Trophoblast cell (in vitro differentiated cells and primary cell): Measurements from ENCODE around the gene ZBTB7C.

Experiments used
- DNase-seq, 2 donors: peaks; one replicate each; pipeline ENCODE4 v3.0.0-alpha.2; 2016
- H2AFZ ChIP-seq: 2 replicates; pipeline ENCODE4 v1.6.1; 2013; ENCODE audit warnings: low read length, moderate library complexity, mild to moderate bottlenecking; ENCODE audit not compliant: insufficient read depth, poor library complexity
- H2AK5ac ChIP-seq: 2 replicates; pipeline ENCODE4 v1.6.1; 2013; ENCODE audit warnings: mild to moderate bottlenecking, low read length
- H2BK120ac ChIP-seq: 2 replicates; pipeline ENCODE4 v1.6.1; 2013; ENCODE audit warnings: low read length, mild to moderate bottlenecking, moderate library complexity; ENCODE audit not compliant: insufficient read depth, poor library complexity
- H2BK12ac ChIP-seq: 2 replicates; pipeline ENCODE4 v1.6.1; 2013; ENCODE audit warnings: mild to moderate bottlenecking, low read length, moderate library complexity
- H2BK5ac ChIP-seq: 2 replicates; pipeline ENCODE4 v1.6.1; 2013; ENCODE audit warnings: low read length, low read depth, moderate library complexity, mild to moderate bottlenecking; ENCODE audit not compliant: poor library complexity
- H3K14ac ChIP-seq: 2 replicates; pipeline ENCODE4 v1.6.1; 2013; ENCODE audit warnings: mild to moderate bottlenecking, low read length
- H3K18ac ChIP-seq: 2 replicates; pipeline ENCODE4 v1.6.1; 2013; ENCODE audit warnings: mild to moderate bottlenecking, low read length
- H3K23ac ChIP-seq: 2 replicates; pipeline ENCODE4 v1.6.1; 2013; ENCODE audit warnings: low read length
- H3K27ac ChIP-seq: 2 replicates; pipeline ENCODE4 v1.5.1; 2013; ENCODE audit warnings: low read depth, mild to moderate bottlenecking, inconsistent platforms, low read length, moderate library complexity
- H3K27me3 ChIP-seq: 2 replicates; pipeline ENCODE4 v1.6.1; 2013; ENCODE audit warnings: inconsistent platforms, mild to moderate bottlenecking, low read length, moderate library complexity; ENCODE audit not compliant: insufficient read depth
- H3K36me3 ChIP-seq, 2 experiments: 1 replicate in 1 of 2; 2 replicates in 1 of 2; pipeline ENCODE4 v1.6.1; 2013; ENCODE audit warnings: low read length in 2 of 2, mild to moderate bottlenecking in 2 of 2, moderate library complexity in 1 of 2; ENCODE audit not compliant: insufficient read depth in 2 of 2, control insufficient read depth in 1 of 2
- H3K4ac ChIP-seq: 2 replicates; pipeline ENCODE4 v1.6.1; 2013; ENCODE audit warnings: low read depth, mild to moderate bottlenecking, low read length, moderate library complexity
- H3K4me1 ChIP-seq, 2 experiments: 1 replicate in 1 of 2; 2 replicates in 1 of 2; pipeline ENCODE4 v1.6.1; 2013; ENCODE audit warnings: low read length in 2 of 2, mild to moderate bottlenecking in 2 of 2, moderate library complexity in 1 of 2; ENCODE audit not compliant: insufficient read depth in 2 of 2, control insufficient read depth in 1 of 2
- H3K4me2 ChIP-seq: 2 replicates; pipeline ENCODE4 v1.6.1; 2013; ENCODE audit warnings: inconsistent platforms, mild to moderate bottlenecking, low read length, moderate library complexity
- H3K4me3 ChIP-seq: 2 replicates; pipeline ENCODE4 v1.5.1; 2013; ENCODE audit warnings: mild to moderate bottlenecking, low read depth, low read length, inconsistent platforms
- H3K79me1 ChIP-seq: one replicate; pipeline ENCODE4 v1.6.1; 2013; ENCODE audit warnings: low read length
- H3K79me2 ChIP-seq: 2 replicates; pipeline ENCODE4 v1.6.1; 2013; ENCODE audit warnings: low read length, mild to moderate bottlenecking; ENCODE audit not compliant: control insufficient read depth, insufficient read depth, poor library complexity
- H3K9ac ChIP-seq: 2 replicates; pipeline ENCODE4 v1.6.1; 2013; ENCODE audit warnings: mild to moderate bottlenecking, low read length
- H3K9me3 ChIP-seq: 2 replicates; pipeline ENCODE4 v1.6.1; 2013; ENCODE audit warnings: low read depth, mild to moderate bottlenecking, control low read depth, inconsistent platforms, low read length; ENCODE audit not compliant: insufficient read depth
- H4K12ac ChIP-seq: 2 replicates; pipeline ENCODE4 v1.6.1; 2013; ENCODE audit warnings: low read depth, mild to moderate bottlenecking, low read length, moderate library complexity
- H4K8ac ChIP-seq: 2 replicates; pipeline ENCODE4 v1.6.1; 2013; ENCODE audit warnings: low read depth, mild to moderate bottlenecking, low read length, moderate library complexity
- H4K91ac ChIP-seq: one replicate; pipeline ENCODE4 v1.6.1; 2013; ENCODE audit warnings: low read depth, mild to moderate bottlenecking, low read length, moderate library complexity
- WGBS: extraction: QIAGEN DNeasy Blood & Tissue Kit; methylation state at CpG from one replicate; pipeline ENCODE4 v1.1.7; 2013; ENCODE audit warnings: missing lambda C conversion rate; ENCODE audit not compliant: insufficient read length, insufficient coverage; ENCODE audit errors: extremely low coverage; 5-methylcytosine and 5-hydroxymethylcytosine counted together

The ZBTB7C gene

GRCh38 chr18:48019557-48020325, 389.4 kb downstream of the ZBTB7C start:
- H3K4me2 ChIP-seq: no peak overlapping the region
- H3K14ac ChIP-seq: no peak overlapping the region
- no peaks in the 10 kb centered on the region for H3K79me2 ChIP-seq
- no CpG with 5 or more reads among the region's 6 CpGs for WGBS
- peak overlapping the region; percentile 30 for H2AK5ac ChIP-seq
- peak overlapping the region; percentile 1 for H3K4me3 ChIP-seq
- H3K4ac ChIP-seq: no peak overlapping the region
- no peak for DNase-seq
- peaks cover 2% of the 10 kb centered on the region for H3K9me3 ChIP-seq
- H3K36me3 ChIP-seq: no peaks in the 10 kb centered on the region
- H2BK12ac ChIP-seq: no peak overlapping the region
- H3K27me3 ChIP-seq: no peaks in the 10 kb centered on the region
- H3K79me1 ChIP-seq: peaks cover 2% of the 10 kb centered on the region
- no peak overlapping the region for H3K27ac ChIP-seq
- no peak overlapping the region for H2BK5ac ChIP-seq
- no peak overlapping the region for H2BK120ac ChIP-seq
- no peak overlapping the region for H3K9ac ChIP-seq
- H4K91ac ChIP-seq: no peak overlapping the region
- H3K4me1 ChIP-seq: peaks cover 5 to 8% of the 10 kb centered on the region in 2 experiments
- no peak overlapping the region for H4K8ac ChIP-seq
- H3K23ac ChIP-seq: no peak overlapping the region
- H4K12ac ChIP-seq: no peak overlapping the region
- H3K18ac ChIP-seq: no peak overlapping the region
- no peak overlapping the region for H2AFZ ChIP-seq

GRCh38 chr18:48018851-48019250, 390.3 kb downstream of the ZBTB7C start:
- Histone ChIP-seq H2BK12ac (no peak overlapping the region), H3K27me3 (no peaks in the 10 kb centered on the region), H3K79me1 (peaks cover 2% of the 10 kb centered on the region), H4K91ac (no peak overlapping the region), H3K4me3 (no peak overlapping the region), H3K4me2 (no peak overlapping the region), H3K23ac (no peak overlapping the region), H4K8ac (no peak overlapping the region), H2BK5ac (no peak overlapping the region), H2AFZ (no peak overlapping the region), H2BK120ac (no peak overlapping the region), H3K27ac (no peak overlapping the region), H3K79me2 (no peaks in the 10 kb centered on the region), H3K36me3 (no peaks in the 10 kb centered on the region), H4K12ac (no peak overlapping the region), H2AK5ac (no peak overlapping the region), H3K4me1 (peaks cover 5 to 6% of the 10 kb centered on the region in 2 experiments), H3K4ac (no peak overlapping the region), H3K14ac (no peak overlapping the region), H3K18ac (no peak overlapping the region), H3K9ac (no peak overlapping the region), H3K9me3 (peaks cover 2% of the 10 kb centered on the region)
- no CpG with 5 or more reads among the region's 3 CpGs for WGBS
- no peak for DNase-seq

GRCh38 chr18:48017635-48018034, 391.5 kb downstream of the ZBTB7C start:
- no peak overlapping the region for H2BK120ac ChIP-seq
- H3K79me2 ChIP-seq: no peaks in the 10 kb centered on the region

GRCh38 chr18:48013162-48013561, 396.0 kb downstream of the ZBTB7C start:
- H3K9ac ChIP-seq: no peak overlapping the region
- no peak overlapping the region for H3K14ac ChIP-seq
- WGBS: no CpG with 5 or more reads among the region's 4 CpGs
- H3K18ac ChIP-seq: no peak overlapping the region
- H2AK5ac ChIP-seq: no peak overlapping the region
- no peak overlapping the region for H2BK120ac ChIP-seq
- H2BK12ac ChIP-seq: no peak overlapping the region
- H3K27me3 ChIP-seq: no peaks in the 10 kb centered on the region
- H3K4me1 ChIP-seq: peaks cover 0 to 6% of the 10 kb centered on the region in 2 experiments
- H4K91ac ChIP-seq: no peak overlapping the region
- no peak overlapping the region for H3K4me3 ChIP-seq
- no peak overlapping the region for H4K12ac ChIP-seq
- H3K27ac ChIP-seq: no peak overlapping the region
- no peak overlapping the region for H4K8ac ChIP-seq
- no peaks in the 10 kb centered on the region for H3K36me3 ChIP-seq
- no peak overlapping the region for H2BK5ac ChIP-seq
- no peak for DNase-seq
- H3K9me3 ChIP-seq: peaks cover 11% of the 10 kb centered on the region
- no peaks in the 10 kb centered on the region for H3K79me2 ChIP-seq
- no peak overlapping the region for H3K4me2 ChIP-seq
- no peak overlapping the region for H2AFZ ChIP-seq
- H3K4ac ChIP-seq: no peak overlapping the region
- no peak overlapping the region for H3K23ac ChIP-seq
- peaks cover 2% of the 10 kb centered on the region for H3K79me1 ChIP-seq

More at GRCh38 chr18:48017635-48018034, 391.5 kb downstream of the ZBTB7C start:
- peaks cover 2% of the 10 kb centered on the region for H3K79me1 ChIP-seq
- no peak overlapping the region for H2BK5ac ChIP-seq
- H4K91ac ChIP-seq: no peak overlapping the region
- H3K4me2 ChIP-seq: no peak overlapping the region
- H3K9me3 ChIP-seq: peaks cover 2% of the 10 kb centered on the region
- H2BK12ac ChIP-seq: no peak overlapping the region
- DNase-seq: no peak
- no peak overlapping the region for H3K4me3 ChIP-seq
- H3K4me1 ChIP-seq: peaks cover 0 to 2% of the 10 kb centered on the region in 2 experiments
- H3K4ac ChIP-seq: no peak overlapping the region
- no peak overlapping the region for H2AK5ac ChIP-seq
- no peak overlapping the region for H3K14ac ChIP-seq
- H3K23ac ChIP-seq: no peak overlapping the region
- no peak overlapping the region for H4K12ac ChIP-seq
- H2AFZ ChIP-seq: no peak overlapping the region
- H3K18ac ChIP-seq: no peak overlapping the region
- WGBS: no CpG with 5 or more reads among the region's 2 CpGs
- no peaks in the 10 kb centered on the region for H3K27me3 ChIP-seq
- H3K36me3 ChIP-seq: no peaks in the 10 kb centered on the region
- H3K9ac ChIP-seq: no peak overlapping the region
- no peak overlapping the region for H4K8ac ChIP-seq
- H3K27ac ChIP-seq: no peak overlapping the region
